Mucosa of descending colon (tissue), 3 donors: ENCODE data around the gene C16orf89. TPM values are rescaled to one million over a fixed set of nuclear protein-coding genes. Genes with fewer than 3 reads are reported as not detected.

Experiments used
- ATAC-seq: fragments of 200-7000 bp; cut with Tn5 transposase; one replicate; pipeline ENCODE4 v1.9.1; 2020; ENCODE audit warnings: mild to moderate bottlenecking, moderate library complexity
- DNase-seq, 3 donors: peaks; one replicate each; pipeline ENCODE4 v3.0.0-alpha.2; 2020
- H3K36me3 ChIP-seq: fragments of 200-600 bp; one replicate; pipeline ENCODE4 v1.8.0; 2021; ENCODE audit warnings: low read depth, mild to moderate bottlenecking
- H3K4me1 ChIP-seq: fragments of 200-600 bp; one replicate; pipeline ENCODE4 v1.8.0; 2021; ENCODE audit warnings: low read depth, mild to moderate bottlenecking
- H3K4me3 ChIP-seq: fragments of 200-600 bp; one replicate; pipeline ENCODE4 v1.8.0; 2021; ENCODE audit warnings: mild to moderate bottlenecking
- H3K9me3 ChIP-seq: fragments of 200-600 bp; one replicate; pipeline ENCODE4 v1.8.0; 2021; ENCODE audit warnings: mild to moderate bottlenecking
- intact Hi-C, 2 donors: fragments of 100-400 bp; cut with DNase I in 1 of 2; cut with micrococcal nuclease in 1 of 2; formaldehyde crosslinking; loops; one replicate each; pipeline versions ENCODE4 v1.11.0 to v1.11.1; 2022; cut with DNase I, micrococcal nuclease
- total RNA-seq, 3 donors: library from RNA; stranded (reverse); fragmentation: NEBNext Ultra II Directional in 2 of 3; extraction: Animal tissue kit (Norgen Biotek cat#: 25700) in 2 of 3; gene quantifications; one replicate each; pipeline versions ENCODE4 v1.2.1 to v1.2.4, GENCODE V29; 2021 to 2023
- TF ChIP-seq, protein P1 (sequence below): fragments of 200-600 bp; IDR thresholded peaks from one replicate; pipeline ENCODE4 v1.8.0; 2022; ENCODE audit warnings: antibody characterized with exemption, mild to moderate bottlenecking
- donor health status: DM: no; HTN: no; CAD: no; lungs with moderate emphysema.
- donor health status: DM: no; HTN: no; CAD: no.
- donor health status: DM: no; HTN: yes; CAD: no.

The C16orf89 gene
- total RNA-seq, 3 donors from 2014 or later: 2.5 to 5.0 (median 3.3) TPM

DNA sequence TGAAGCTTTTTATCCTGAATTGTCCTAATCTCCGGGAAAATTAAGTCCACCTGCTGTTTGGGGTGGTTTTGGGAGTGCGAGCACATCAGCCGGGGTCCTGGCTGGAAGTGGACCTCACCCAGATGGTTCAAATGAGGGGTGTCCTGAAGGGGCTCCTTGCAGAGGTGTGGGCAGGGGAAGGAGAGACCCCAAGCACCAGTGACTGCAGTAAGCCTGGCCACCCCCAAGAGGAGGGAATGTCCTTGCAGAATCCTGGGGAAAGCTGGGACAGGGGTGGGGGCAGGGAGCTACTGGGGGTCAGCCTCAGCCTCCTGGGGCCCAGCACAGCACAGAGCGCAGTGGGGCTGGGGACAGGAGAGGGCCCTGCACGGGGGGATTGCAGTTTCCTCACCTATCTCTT is 61.4 kb downstream of the C16orf89 start:
- Histone ChIP-seq H3K36me3 (no peaks in the 10 kb centered on the region), H3K4me1 (no peaks in the 10 kb centered on the region), H3K4me3 (no peak overlapping the region), H3K9me3 (no peaks in the 10 kb centered on the region)
- no peak for DNase-seq
- TF ChIP-seq, protein P1, sequence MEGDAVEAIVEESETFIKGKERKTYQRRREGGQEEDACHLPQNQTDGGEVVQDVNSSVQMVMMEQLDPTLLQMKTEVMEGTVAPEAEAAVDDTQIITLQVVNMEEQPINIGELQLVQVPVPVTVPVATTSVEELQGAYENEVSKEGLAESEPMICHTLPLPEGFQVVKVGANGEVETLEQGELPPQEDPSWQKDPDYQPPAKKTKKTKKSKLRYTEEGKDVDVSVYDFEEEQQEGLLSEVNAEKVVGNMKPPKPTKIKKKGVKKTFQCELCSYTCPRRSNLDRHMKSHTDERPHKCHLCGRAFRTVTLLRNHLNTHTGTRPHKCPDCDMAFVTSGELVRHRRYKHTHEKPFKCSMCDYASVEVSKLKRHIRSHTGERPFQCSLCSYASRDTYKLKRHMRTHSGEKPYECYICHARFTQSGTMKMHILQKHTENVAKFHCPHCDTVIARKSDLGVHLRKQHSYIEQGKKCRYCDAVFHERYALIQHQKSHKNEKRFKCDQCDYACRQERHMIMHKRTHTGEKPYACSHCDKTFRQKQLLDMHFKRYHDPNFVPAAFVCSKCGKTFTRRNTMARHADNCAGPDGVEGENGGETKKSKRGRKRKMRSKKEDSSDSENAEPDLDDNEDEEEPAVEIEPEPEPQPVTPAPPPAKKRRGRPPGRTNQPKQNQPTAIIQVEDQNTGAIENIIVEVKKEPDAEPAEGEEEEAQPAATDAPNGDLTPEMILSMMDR: no peak
- no peak for ATAC-seq
- intact Hi-C loops: no loop called here

DNA sequence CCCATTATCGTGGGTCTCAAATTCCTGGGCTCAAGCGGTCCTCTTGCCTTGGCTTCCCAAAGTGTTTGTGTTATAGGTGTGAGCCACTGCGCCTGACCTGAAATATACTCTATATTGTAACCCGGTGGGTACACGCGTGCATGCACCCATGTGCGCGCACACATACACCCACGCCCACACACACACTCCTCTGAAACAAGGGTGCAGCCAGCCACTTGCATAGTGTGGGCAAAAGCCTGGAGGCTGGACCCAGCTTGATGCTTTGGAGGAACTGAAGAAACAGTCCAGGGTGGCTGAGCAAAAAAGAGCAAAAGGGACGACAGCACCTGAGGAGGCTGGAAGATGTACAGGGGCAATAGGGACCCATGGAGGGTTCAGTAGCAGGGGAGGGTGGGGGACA is 61.9 kb downstream of the C16orf89 start:
- TF ChIP-seq, protein P1: no peak
- intact Hi-C loops: no loop called here
- Histone ChIP-seq H3K4me1 (no peaks in the 10 kb centered on the region), H3K9me3 (no peaks in the 10 kb centered on the region), H3K36me3 (no peaks in the 10 kb centered on the region), H3K4me3 (no peak overlapping the region)
- DNase-seq (no peak), ATAC-seq (no peak)

DNA sequence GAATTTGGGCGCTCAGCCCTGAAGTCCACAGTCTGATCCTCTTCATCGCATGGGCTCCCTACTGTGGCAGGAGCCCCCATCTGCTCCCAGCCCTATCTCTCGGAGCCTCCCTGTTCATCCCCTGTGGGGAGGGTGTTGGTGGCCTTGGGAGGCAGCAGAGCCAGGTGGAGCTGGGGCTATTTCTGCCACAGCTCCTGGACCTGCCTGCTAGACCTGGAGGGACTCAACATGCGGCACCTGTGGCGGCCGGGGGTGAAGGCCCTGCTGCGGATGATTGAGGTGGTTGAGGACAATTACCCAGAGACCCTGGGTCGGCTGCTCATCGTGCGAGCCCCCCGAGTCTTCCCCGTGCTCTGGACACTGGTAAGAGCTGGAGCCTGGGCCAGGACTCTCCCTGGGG is 62.5 kb downstream of the C16orf89 start:
- ATAC-seq (no peak), DNase-seq (no peak)
- no peak overlapping the region for H3K4me3 ChIP-seq
- H3K36me3 ChIP-seq: no peaks in the 10 kb centered on the region
- no peaks in the 10 kb centered on the region for H3K9me3 ChIP-seq
- intact Hi-C loops: no loop called here
- TF ChIP-seq, protein P1: no peak
- no peaks in the 10 kb centered on the region for H3K4me1 ChIP-seq

DNA sequence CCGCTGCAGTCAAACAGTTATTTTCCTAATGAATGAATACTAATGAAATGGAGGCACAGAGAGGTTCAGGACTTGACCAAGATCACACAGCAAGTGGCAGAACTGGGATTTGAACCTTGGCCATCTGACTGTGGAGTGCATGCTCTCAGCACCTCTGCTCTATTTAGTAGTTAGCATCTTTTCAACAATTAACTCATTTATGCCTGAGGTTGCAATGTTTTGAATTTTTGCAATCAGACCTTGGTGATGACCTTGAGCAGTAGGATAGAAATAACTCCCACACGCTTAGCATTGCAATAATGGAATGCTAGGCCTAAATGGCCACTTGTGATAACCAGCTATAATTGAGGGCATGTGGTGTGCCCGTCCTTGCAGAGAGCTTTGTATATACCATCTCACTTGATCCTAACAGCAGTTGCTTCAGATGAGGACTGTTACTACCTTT is 63.0 kb downstream of the C16orf89 start:
- Histone ChIP-seq H3K4me1 (no peaks in the 10 kb centered on the region), H3K36me3 (no peaks in the 10 kb centered on the region), H3K9me3 (no peaks in the 10 kb centered on the region), H3K4me3 (no peak overlapping the region)
- ATAC-seq: no peak
- DNase-seq: no peak
- intact Hi-C loops: no loop called here
- TF ChIP-seq, protein P1: no peak

DNA sequence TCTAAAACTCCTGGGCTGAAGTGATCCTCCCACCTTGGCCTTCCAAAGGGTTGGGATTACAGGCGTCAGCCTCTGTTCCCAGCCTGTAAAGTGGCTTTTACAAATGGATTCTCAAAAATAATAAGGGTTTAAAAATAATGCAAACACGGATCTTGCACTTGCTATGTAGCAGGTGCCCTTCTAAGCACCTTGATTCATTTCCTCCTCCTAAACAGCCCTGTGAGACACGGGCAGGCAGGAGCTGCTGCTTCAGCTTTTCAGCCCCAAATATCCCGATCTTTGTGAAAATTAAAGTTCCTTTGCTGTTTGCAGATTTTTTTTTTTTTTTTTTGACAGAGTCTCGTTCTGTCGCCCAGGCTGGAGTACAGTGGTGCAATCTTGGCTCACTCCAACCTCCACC is 63.8 kb downstream of the C16orf89 start:
- Histone ChIP-seq H3K36me3 (no peaks in the 10 kb centered on the region), H3K9me3 (no peaks in the 10 kb centered on the region), H3K4me3 (no peak overlapping the region), H3K4me1 (no peaks in the 10 kb centered on the region)
- DNase-seq (no peak), ATAC-seq (no peak)
- intact Hi-C loops: no loop called here
- TF ChIP-seq, protein P1: no peak

DNA sequence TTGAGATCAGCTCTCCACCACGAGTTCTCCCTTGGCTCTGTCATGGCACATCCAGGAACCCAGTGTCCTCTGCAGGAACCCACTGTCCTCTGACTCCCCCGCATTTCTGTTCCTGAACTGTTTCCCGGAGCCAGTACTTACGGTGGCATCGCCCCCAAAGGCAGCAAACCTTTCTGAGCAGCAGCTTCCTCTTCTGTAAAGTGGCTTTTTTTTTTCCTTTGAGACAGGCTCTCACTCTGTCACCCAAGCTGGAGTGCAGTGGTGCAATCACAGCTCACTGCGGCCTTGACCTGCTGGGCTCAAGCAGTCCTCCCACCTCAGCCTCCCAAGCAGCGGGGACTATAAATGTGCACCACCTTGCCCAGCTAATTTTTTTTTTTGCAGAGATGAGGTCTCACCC is 64.2 kb downstream of the C16orf89 start:
- DNase-seq: no peak
- Histone ChIP-seq H3K36me3 (no peaks in the 10 kb centered on the region), H3K4me3 (no peak overlapping the region), H3K9me3 (no peaks in the 10 kb centered on the region), H3K4me1 (no peaks in the 10 kb centered on the region)
- TF ChIP-seq, protein P1: no peak
- intact Hi-C loops: no loop called here
- no peak for ATAC-seq
